GM12873 (cell line): ENCODE measurements around the gene CLSTN2.

Experiments used
- TF ChIP-seq, protein P1 (sequence below): IDR thresholded peaks from 2 replicates; pipeline ENCODE4 v1.5.1; 2012; ENCODE audit warnings: low read depth, mild to moderate bottlenecking, moderate library complexity, low read length, control low read depth; ENCODE audit not compliant: insufficient read depth; ENCODE audit errors: missing control alignments

Gene CLSTN2

DNA sequence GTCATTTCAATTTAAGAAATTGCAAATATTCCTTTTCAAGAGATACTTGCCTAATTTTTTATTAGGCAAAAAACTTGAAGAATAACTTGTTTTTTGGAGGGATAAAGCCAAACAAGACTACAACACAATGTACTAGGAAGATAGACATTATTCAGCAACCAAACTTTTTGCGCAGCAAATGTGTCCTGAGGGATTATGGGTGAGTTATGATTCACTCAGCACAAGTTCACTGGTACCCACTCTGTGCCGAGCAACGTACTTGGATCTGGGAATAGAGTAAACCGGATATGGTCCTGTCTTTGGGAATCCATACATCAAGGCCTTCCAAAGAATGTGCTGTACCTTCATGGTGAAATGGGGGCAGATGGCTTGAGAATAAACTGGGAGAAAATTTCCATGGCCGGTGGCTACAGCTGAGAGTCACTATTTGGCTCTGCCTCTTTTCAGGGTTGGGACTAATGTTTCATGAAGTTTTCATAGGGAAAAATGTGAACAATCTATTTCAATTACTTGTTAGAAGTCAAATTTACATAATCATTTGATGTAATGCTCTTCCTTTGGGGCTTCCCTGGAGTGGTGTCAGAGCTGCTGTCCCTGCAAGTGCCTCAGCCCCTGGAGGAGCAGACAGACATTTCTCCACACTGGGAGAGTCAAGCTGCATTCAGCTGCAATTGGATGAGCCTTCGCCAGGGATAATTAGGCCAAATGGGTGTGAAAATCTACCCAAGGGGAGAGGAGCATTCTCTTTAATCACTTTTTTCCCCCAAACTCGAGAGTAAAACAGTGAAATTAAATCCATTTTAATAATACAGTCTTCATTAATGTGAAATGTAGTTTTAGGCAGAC lies 315.2 kb downstream of the CLSTN2 start:
- TF ChIP-seq, protein P1, sequence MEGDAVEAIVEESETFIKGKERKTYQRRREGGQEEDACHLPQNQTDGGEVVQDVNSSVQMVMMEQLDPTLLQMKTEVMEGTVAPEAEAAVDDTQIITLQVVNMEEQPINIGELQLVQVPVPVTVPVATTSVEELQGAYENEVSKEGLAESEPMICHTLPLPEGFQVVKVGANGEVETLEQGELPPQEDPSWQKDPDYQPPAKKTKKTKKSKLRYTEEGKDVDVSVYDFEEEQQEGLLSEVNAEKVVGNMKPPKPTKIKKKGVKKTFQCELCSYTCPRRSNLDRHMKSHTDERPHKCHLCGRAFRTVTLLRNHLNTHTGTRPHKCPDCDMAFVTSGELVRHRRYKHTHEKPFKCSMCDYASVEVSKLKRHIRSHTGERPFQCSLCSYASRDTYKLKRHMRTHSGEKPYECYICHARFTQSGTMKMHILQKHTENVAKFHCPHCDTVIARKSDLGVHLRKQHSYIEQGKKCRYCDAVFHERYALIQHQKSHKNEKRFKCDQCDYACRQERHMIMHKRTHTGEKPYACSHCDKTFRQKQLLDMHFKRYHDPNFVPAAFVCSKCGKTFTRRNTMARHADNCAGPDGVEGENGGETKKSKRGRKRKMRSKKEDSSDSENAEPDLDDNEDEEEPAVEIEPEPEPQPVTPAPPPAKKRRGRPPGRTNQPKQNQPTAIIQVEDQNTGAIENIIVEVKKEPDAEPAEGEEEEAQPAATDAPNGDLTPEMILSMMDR: no peak

DNA sequence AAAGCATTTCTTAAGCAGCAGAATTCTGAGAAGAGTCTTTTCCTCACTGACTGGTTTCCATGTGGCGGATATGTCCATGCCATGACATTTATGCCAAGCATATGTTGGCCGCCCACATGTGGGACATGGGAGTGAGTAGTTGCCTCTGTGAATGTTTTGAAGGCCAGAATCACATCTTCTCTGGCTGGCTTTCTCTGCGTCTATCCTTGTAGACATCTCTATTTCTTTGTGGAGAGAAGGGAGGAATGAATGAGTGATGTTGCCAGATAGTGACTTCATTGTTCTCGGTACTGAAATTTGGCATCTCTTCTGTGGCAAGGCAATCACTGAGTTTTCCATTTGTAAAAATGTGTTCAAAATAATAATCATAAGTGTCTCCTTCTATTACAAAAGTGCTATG lies 316.0 kb downstream of the CLSTN2 start:
- TF ChIP-seq, protein P1: no peak

DNA sequence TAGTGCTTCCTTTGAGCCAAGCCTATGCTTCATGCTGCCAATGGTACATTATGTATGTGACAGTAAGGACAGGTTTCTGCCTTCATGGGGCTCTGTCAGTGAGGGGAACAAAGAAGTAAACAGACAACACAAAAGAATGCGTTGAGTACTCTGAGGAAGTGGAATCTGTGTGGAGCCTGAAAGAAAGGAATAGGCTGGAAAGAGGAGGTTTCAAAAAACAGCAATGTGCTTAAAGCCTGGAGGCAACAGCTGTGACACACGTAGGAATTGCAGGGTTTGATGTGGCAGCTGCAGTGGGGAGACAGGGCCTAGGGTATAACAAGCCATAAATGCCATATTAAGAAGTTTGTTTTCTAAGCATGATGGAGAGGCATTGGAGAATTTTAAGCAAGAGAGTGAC lies 316.7 kb downstream of the CLSTN2 start:
- TF ChIP-seq, protein P1: no peak

DNA sequence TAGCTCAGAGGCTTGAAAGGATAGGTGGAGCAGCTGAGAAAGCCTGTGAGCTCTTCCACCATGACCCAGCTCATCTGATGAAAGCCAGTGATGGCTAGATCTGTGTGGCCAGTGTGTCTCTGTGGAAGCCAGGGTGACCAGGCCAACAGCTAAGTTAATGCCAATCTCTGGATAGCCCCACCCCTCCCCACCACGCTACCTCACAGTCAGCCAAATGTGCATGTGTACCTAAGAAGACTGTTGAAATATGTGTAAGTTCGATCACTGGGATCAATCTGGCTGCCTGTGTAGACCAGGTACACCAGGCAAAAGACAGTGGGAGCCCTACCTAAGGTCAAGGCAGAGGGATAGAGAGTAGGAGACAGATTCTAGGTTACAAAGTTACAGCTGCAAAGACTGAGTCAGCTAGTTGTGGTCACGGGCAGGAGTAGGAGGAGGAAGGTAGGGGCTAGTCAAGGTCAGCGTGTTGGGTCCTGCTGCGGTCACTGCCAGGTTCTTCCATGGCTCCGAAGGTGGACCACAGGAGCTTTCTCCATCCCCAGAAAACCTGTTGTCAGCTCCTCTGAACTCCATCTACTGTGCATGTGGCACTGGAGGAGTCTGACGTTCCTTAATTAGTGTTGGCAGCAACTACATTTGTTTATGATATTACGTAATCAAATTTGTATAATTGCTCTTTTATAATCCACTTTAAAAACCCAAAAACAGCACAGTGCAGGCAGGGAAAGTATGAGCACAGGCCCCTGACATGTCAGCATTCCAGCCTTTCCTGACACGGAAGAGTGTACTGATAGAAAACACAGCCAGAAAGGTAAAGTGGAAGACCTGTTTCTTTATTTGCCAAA lies 318.0 kb downstream of the CLSTN2 start:
- TF ChIP-seq, protein P1: no peak

DNA sequence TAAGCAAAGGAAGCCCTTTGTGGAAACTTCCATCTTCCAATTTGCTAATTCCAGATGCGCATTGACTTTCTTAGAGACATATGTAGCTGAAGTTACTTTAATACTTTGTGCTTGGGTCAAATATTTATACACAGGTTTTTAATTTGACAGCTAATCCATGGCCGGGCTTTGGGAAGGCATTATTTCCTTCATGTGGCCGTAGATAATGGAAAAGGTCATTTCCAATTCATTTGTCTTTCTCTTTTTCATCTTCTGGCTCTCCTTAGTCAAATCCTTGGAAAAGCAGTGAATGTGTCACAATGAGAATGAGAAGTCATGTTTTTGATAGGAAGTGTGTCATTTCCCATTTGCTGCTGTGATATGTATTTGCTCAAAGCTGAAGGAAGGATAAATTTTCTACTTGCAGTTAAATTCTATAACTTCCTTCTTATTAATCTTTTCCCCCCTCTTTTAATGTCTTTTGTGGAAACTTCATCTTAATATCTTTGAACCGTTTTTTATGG lies 323.3 kb downstream of the CLSTN2 start:
- TF ChIP-seq, protein P1: no peak

DNA sequence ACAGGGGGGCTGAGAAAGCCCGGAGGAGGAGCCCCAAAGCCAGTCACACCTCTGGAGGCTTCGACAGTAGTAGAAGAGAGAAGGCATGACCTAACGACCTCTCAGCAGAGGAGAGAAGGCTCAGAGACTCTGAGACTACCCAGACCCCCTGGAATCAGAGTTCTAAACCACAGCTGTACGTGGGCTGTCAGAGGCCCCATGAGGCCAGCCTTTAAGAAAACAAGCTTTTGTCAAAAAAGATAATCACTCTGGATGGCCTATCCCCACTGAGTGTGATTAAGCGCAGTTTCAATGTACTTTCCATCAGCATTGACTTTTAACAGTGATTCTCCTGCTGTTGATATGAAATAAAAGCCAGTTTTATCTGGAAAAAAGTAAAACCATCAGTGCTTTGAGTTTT lies 330.3 kb downstream of the CLSTN2 start:
- TF ChIP-seq, protein P1: no peak

DNA sequence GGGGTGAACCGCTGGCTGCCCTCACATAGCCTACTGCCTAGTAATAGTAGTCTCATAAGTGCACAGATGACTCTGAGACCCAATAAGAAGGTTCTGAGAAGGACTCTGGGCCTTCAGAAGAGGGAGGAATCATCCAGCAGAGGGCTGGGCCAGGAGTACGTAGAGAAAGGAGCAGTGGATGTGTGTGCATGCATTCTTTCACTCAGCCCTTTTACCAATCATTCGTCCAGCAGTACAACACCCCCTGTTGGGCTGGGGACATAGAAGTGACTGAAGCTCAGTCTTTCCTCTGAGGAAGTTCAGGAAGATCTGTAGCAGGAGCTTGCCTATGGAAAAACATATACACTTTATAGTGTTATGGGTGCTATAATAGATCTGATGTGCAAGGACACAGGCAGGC lies 333.1 kb downstream of the CLSTN2 start:
- TF ChIP-seq, protein P1: no peak
